GM12865 (cell line): ENCODE results near the gene COX6A1.

Experiments
- DNase-seq: peaks from one replicate; pipeline ENCODE4 v3.0.0; 2010; ENCODE audit warnings: low read depth
- H3K4me3 ChIP-seq: 2 replicates; pipeline ENCODE4 v1.5.1; 2011; ENCODE audit warnings: mild to moderate bottlenecking, low read depth, low read length, control low read depth
- TF ChIP-seq, protein P1 (sequence below): IDR thresholded peaks from 2 replicates; pipeline ENCODE4 v1.5.1; 2011; ENCODE audit warnings: low read length, control low read depth, low read depth, inconsistent platforms; ENCODE audit not compliant: insufficient read depth; ENCODE audit errors: missing control alignments

Gene COX6A1

DNA sequence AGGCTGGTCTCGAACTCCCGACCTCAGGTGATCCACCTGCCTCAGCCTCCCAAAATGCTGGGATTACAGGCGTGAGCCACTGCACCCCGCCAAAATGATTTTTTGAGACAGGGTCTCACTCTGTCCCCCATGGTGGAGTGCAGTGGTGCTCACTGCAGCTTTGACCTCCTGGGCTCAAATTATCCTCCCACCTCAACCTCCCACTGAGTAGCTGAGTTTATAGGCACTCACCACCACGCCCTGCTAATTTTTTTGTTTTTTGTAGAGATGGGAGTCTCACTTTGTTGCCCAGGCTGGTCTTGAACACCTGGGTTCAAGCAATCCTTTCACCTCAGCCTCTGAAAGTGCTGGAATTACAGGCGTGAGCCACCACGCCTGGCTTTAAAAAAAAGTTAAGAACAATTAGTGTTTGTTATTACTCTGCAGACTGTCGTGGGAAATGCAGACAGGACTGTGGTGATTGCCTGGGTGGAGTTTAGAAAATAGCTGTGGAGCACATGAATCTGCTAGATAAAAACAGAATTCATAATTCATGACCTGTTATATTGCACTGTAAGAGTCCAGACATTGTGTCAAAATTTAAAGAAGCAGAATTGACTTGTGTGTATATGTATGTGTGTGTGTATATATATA is 9.2 kb upstream of the COX6A1 start:
- TF ChIP-seq, protein P1, sequence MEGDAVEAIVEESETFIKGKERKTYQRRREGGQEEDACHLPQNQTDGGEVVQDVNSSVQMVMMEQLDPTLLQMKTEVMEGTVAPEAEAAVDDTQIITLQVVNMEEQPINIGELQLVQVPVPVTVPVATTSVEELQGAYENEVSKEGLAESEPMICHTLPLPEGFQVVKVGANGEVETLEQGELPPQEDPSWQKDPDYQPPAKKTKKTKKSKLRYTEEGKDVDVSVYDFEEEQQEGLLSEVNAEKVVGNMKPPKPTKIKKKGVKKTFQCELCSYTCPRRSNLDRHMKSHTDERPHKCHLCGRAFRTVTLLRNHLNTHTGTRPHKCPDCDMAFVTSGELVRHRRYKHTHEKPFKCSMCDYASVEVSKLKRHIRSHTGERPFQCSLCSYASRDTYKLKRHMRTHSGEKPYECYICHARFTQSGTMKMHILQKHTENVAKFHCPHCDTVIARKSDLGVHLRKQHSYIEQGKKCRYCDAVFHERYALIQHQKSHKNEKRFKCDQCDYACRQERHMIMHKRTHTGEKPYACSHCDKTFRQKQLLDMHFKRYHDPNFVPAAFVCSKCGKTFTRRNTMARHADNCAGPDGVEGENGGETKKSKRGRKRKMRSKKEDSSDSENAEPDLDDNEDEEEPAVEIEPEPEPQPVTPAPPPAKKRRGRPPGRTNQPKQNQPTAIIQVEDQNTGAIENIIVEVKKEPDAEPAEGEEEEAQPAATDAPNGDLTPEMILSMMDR = no peak
- no peak overlapping the region for H3K4me3 ChIP-seq
- no peak for DNase-seq

DNA sequence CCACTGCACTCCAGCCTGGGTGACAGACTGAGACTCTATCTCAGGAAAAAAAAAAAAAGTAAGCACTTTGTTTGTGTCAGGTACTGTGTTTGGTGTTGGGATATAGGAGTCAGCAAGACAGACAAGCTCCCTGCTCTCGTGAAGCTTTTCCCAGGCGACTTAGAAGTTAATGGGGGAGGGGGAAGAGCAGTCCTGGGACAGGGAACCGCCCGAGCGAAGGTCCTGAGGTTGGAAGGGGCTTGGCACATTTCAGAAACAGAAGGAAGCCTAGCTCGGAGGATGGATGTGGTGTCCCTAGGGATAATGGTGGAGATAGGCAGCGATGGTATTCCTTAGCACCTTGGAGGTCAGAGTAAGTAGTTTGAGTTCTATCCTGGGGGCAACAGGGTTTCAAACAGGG is 8.5 kb upstream of the COX6A1 start:
- H3K4me3 ChIP-seq = no peak overlapping the region
- no peak for DNase-seq
- TF ChIP-seq, protein P1 = no peak

DNA sequence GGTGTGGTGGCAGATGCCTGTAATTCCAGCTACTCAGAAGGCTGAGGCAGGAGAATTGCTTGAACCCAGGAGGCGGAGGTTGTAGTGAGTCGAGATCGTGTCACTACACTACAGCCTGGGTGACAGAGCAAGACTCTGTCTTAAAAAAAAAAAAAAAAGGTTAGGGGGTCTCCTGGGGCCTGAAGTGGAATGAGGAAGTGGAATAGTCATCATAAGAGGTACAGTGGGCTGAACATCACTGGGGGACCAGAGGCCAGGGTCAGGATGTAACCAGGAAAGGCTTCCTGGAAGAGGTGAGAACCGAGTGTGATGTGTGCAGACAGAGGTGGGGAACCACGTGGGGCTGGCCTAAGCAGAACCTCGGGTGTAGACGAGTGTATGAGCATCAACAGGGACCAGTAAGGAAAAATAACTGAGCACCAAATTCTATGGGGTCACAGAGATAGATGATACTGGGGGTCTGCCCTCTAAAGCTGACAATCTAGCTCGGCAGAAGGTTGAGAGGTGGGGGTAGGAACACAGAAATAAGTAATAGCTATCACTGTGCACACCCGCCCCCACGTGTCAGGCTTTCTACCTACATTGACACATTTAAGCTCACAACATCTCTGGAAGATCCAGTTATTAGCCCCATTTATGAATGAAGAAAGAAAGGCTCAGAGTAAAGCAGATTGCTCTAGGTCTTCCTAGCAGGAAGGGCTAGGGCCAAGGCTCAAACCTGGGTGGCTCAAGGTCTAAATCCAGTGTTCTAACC is 5.0 kb upstream of the COX6A1 start:
- DNase-seq = no peak
- TF ChIP-seq, protein P1 = no peak
- no peak overlapping the region for H3K4me3 ChIP-seq

DNA sequence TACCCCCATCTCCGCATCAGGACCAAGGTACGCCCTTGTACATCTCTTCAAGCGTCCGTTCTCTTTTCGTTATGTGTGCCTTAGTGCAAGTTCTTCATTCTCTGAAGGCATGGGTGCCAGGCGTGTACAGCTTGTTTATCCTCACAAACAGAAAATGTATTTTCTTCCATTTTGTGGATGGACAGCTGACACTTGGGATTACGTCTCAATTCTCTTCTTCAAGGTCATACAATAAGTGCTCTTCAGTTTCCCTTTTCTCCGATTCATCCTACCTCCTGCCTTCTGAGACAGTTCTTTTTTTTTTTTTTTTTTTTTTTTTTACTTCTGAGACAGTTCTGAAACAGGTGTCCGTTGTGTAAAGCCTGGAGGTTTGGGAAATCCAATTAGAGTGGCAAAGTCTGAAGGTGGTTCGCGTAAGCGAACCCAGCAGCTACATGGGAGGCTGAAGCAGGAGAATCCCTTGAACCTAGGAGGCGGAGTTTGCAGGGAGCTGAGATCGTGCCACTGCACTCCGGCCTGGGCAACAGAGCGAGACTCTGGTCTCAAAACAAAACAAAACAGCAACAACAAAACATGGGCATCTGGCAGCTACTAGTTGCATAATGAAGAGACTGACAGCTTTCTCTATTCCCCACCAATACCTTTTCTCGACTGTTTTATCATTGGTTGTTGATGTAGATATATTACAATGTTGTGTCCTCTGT is 734 bp downstream of the COX6A1 start:
- H3K4me3 ChIP-seq = peak overlapping the region; percentile 69
- TF ChIP-seq, protein P1 = no peak
- peak; percentile 23 for DNase-seq

DNA sequence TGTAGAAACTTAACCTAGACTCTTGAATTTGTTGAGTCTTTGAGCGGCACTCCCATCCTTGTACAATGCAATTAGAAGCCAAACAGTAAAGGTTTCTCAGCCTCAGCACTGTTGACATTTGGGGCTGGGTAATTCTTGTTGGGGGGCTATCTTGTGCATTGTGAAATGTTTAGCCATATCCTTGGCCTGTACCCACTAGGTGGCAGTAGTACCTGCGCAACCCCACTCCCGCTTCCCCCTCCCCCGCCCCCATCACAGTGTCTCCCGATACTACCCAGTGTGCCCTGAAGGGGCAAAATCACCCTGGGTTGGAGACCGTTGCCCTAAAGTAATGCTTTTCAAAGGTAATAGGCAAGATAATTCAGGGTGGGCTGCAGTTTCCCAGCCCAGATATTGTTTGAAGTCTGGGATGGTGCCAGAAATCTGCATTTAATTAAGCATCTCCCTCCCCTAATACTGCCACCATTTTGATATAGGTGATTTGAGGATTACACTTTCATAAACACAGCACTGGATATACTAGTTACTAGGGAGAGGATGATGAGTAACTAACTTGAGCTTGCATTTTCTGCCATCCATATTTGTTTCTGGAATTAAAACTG is 1.8 kb downstream of the COX6A1 start:
- TF ChIP-seq, protein P1 = peak; percentile 80
- peak overlapping the region; percentile 69; the same call in 1 of the 2 replicates for H3K4me3 ChIP-seq
- peak; percentile 86 for DNase-seq

DNA sequence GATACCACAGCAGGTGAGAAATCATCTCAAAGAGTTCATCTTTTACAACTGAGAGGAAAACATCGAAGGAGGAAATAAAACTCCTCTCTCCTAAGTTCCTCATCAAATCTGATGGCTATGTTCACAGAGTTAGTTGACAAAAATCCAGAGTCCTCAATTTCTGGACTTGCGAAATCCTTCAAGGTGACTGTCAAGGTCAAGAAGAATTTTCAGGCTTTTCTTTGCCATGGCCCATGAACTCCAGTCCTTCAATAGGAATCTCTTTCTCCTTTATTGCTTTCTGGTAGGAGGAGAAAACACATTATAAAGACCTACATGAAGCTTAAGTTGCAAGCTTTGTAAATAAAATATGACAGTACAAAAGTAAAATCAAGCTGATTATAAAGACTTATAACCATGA is 6.8 kb downstream of the COX6A1 start:
- no peak overlapping the region for H3K4me3 ChIP-seq
- TF ChIP-seq, protein P1 = no peak
- no peak for DNase-seq
